H1 (cell line): ENCODE data around the gene FAM209A. TPM values are rescaled to one million over a fixed set of nuclear protein-coding genes. Genes with fewer than 3 reads are reported as not detected.

Experiments used
- CTCF ChIA-PET: fragments of 300-600 bp; sonication (Branson Sonifier 250); formaldehyde crosslinking; loops from one replicate; lab custom pipeline; 2021; ENCODE audit not compliant: partially characterized antibody; lab: Charles Lee
- POLR2A ChIA-PET: fragments of 300-600 bp; sonication (Branson Sonifier 250); formaldehyde crosslinking; loops from one replicate; lab custom pipeline; 2021; ENCODE audit warnings: inconsistent platforms; ENCODE audit not compliant: partially characterized antibody; lab: Charles Lee
- DNase-seq, 2 experiments: peaks; one replicate each; pipeline versions ENCODE4 v3.0.0 to v3.0.0-alpha.2; 2010 to 2022; ENCODE audit warnings: low spot score in 2 of 2, low read depth in 1 of 2, mixed read lengths in 1 of 2
- FAIRE-seq: peaks from 2 replicates; lab custom pipeline; 2011; peaks lifted over from hg19 to GRCh38; lab: Jason Lieb, UNC
- H2AFZ ChIP-seq: 2 replicates; pipeline ENCODE4 v1.8.1; 2012; ENCODE audit warnings: low read length, inconsistent platforms
- H2AK5ac ChIP-seq: 2 replicates; pipeline ENCODE4 v1.6.1; 2013; ENCODE audit warnings: low read depth, low read length
- H2BK120ac ChIP-seq: replicated peaks from 2 replicates; pipeline ENCODE3; 2013; ENCODE audit warnings: low read depth, low read length, inconsistent platforms
- H2BK12ac ChIP-seq: 2 replicates; pipeline ENCODE4 v1.6.1; 2013; ENCODE audit warnings: low read depth, low read length
- H2BK15ac ChIP-seq: 2 replicates; pipeline ENCODE4 v1.6.1; 2013; ENCODE audit warnings: low read length
- H2BK20ac ChIP-seq: 2 replicates; pipeline ENCODE4 v1.6.1; 2013; ENCODE audit warnings: low read length
- H2BK5ac ChIP-seq: 2 replicates; pipeline ENCODE4 v1.6.1; 2013; ENCODE audit warnings: low read depth, low read length
- H3K14ac ChIP-seq: 2 replicates; pipeline ENCODE4 v1.6.1; 2013; ENCODE audit warnings: inconsistent platforms; ENCODE audit not compliant: insufficient read length
- H3K18ac ChIP-seq: 2 replicates; pipeline ENCODE4 v1.6.1; 2013; ENCODE audit warnings: low read length; ENCODE audit errors: extremely low read depth
- H3K23ac ChIP-seq: 2 replicates; pipeline ENCODE4 v1.6.1; 2013; ENCODE audit warnings: inconsistent platforms; ENCODE audit not compliant: insufficient read length
- H3K23me2 ChIP-seq: 2 replicates; pipeline ENCODE4 v1.6.1; 2013; ENCODE audit warnings: low read depth, low read length
- H3K27ac ChIP-seq: 2 replicates; pipeline ENCODE4 v1.6.1; 2011; ENCODE audit warnings: low read depth, low read length, inconsistent platforms
- H3K27me3 ChIP-seq, 4 experiments: replicated peaks in 1 of 4; 1 replicate in 1 of 4; 2 replicates in 3 of 4; pipeline versions ENCODE4 v1.6.1 to v1.8.1; 2011 to 2013; ENCODE audit warnings: low read length in 3 of 4, mild to moderate bottlenecking in 3 of 4, inconsistent platforms in 2 of 4, mixed read lengths in 2 of 4, moderate library complexity in 1 of 4; ENCODE audit not compliant: control insufficient read depth in 3 of 4, insufficient read depth in 3 of 4; ENCODE audit errors: extremely low read depth in 1 of 4
- H3K36me3 ChIP-seq, 4 experiments: 2 replicates each; pipeline versions ENCODE4 v1.6.1 to v1.8.1; 2011 to 2013; ENCODE audit warnings: mild to moderate bottlenecking in 4 of 4, low read length in 3 of 4, moderate library complexity in 2 of 4, control low read depth in 1 of 4, inconsistent platforms in 1 of 4; ENCODE audit not compliant: insufficient read depth in 4 of 4, control insufficient read depth in 2 of 4
- H3K4ac ChIP-seq: replicated peaks from 2 replicates; pipeline ENCODE3; 2013; ENCODE audit warnings: low read length, low read depth, mixed read lengths, inconsistent platforms; ENCODE audit not compliant: insufficient read length
- H3K4me1 ChIP-seq, 4 experiments: replicated peaks in 1 of 4; 1 replicate in 1 of 4; 2 replicates in 3 of 4; pipeline versions ENCODE4 v1.6.1 to v1.8.1; 2011 to 2013; ENCODE audit warnings: low read length in 3 of 4, inconsistent platforms in 2 of 4, mixed read lengths in 1 of 4; ENCODE audit not compliant: insufficient read depth in 4 of 4, control insufficient read depth in 3 of 4
- H3K4me2 ChIP-seq, 2 experiments: 2 replicates each; pipeline versions ENCODE4 v1.6.1 to v1.8.1; 2011 to 2013; ENCODE audit warnings: low read depth in 2 of 2, low read length in 2 of 2, control low read depth in 1 of 2, inconsistent platforms in 1 of 2, mild to moderate bottlenecking in 1 of 2; ENCODE audit not compliant: insufficient read depth in 1 of 2
- H3K4me3 ChIP-seq, 4 experiments: fragments of 200-600, 300-600 bp in 1 of 4; sonication (generic), shearing (Covaris generic), sonication (Bioruptor Twin) in 1 of 4; 2 replicates each; pipeline versions ENCODE4 v1.5.1 to v1.8.1; 2011 to 2016; ENCODE audit warnings: low read length in 4 of 4, low read depth in 3 of 4, control low read depth in 2 of 4, inconsistent platforms in 2 of 4, mild to moderate bottlenecking in 2 of 4, mixed read lengths in 1 of 4, moderate library complexity in 1 of 4; ENCODE audit not compliant: insufficient read depth in 2 of 4; ENCODE audit errors: extremely low read depth in 1 of 4
- H3K56ac ChIP-seq: replicated peaks from 2 replicates; pipeline ENCODE3; 2013; ENCODE audit warnings: low read depth, mild to moderate bottlenecking, mixed read lengths, low read length, inconsistent platforms; ENCODE audit not compliant: insufficient read length
- H3K79me1 ChIP-seq: 2 replicates; pipeline ENCODE4 v1.6.1; 2013; ENCODE audit warnings: low read depth, low read length, control low read depth
- H3K79me2 ChIP-seq, 2 experiments: 2 replicates each; pipeline versions ENCODE4 v1.6.1 to v1.8.1; 2012 to 2013; ENCODE audit warnings: low read length in 2 of 2, mild to moderate bottlenecking in 2 of 2, inconsistent platforms in 1 of 2; ENCODE audit not compliant: insufficient read depth in 2 of 2, control insufficient read depth in 1 of 2
- H3K9ac ChIP-seq, 4 experiments: replicated peaks in 1 of 4; 1 replicate in 1 of 4; 2 replicates in 3 of 4; pipeline versions ENCODE4 v1.6.1 to v1.8.1; 2011 to 2013; ENCODE audit warnings: low read depth in 3 of 4, low read length in 3 of 4, control low read depth in 2 of 4, mild to moderate bottlenecking in 2 of 4, moderate library complexity in 2 of 4, inconsistent platforms in 1 of 4; ENCODE audit errors: extremely low read depth in 1 of 4
- H3K9me3 ChIP-seq, 2 experiments: 2 replicates each; pipeline versions ENCODE4 v1.6.1 to v1.8.1; 2012 to 2013; ENCODE audit warnings: mild to moderate bottlenecking in 2 of 2, moderate library complexity in 2 of 2, control low read depth in 1 of 2, inconsistent platforms in 1 of 2, low read depth in 1 of 2, low read length in 1 of 2, mixed read lengths in 1 of 2; ENCODE audit not compliant: insufficient read depth in 2 of 2
- H4K20me1 ChIP-seq, 2 experiments: replicated peaks in 1 of 2; 2 replicates each; pipeline versions ENCODE3 to v1.8.1; 2011 to 2013; ENCODE audit warnings: inconsistent platforms in 2 of 2, low read length in 2 of 2, mild to moderate bottlenecking in 1 of 2; ENCODE audit not compliant: insufficient read depth in 2 of 2, control insufficient read depth in 1 of 2
- H4K5ac ChIP-seq: 2 replicates; pipeline ENCODE4 v1.6.1; 2013; ENCODE audit warnings: low read length, low read depth, mixed read lengths, inconsistent platforms; ENCODE audit not compliant: insufficient read length
- H4K8ac ChIP-seq: 2 replicates; pipeline ENCODE4 v1.8.0; 2013; ENCODE audit warnings: mild to moderate bottlenecking, moderate library complexity, low read length, inconsistent platforms; ENCODE audit not compliant: insufficient read depth; ENCODE audit errors: extremely low read depth
- H4K91ac ChIP-seq: replicated peaks from 2 replicates; pipeline ENCODE3; 2013; ENCODE audit warnings: low read length, mixed read lengths, inconsistent platforms; ENCODE audit not compliant: insufficient read length
- CREB1 ChIP-seq: IDR thresholded peaks from 2 replicates; pipeline ENCODE4 v1.6.1; 2012; ENCODE audit warnings: inconsistent platforms
- EGR1 ChIP-seq: IDR thresholded peaks from 2 replicates; pipeline ENCODE4 v1.6.1; 2011; ENCODE audit warnings: low read depth, low read length, borderline replicate concordance
- KDM4A ChIP-seq: IDR thresholded peaks from one replicate; pipeline ENCODE4 v1.7.1; 2012; ENCODE audit warnings: low read depth, mild to moderate bottlenecking, moderate library complexity, low read length, inconsistent platforms; ENCODE audit not compliant: severe bottlenecking
- RFX5 ChIP-seq: IDR thresholded peaks from 2 replicates; pipeline ENCODE4 v1.6.1; 2011; ENCODE audit warnings: low read depth, low read length, improper control_type of control experiment, borderline replicate concordance
- SIN3A ChIP-seq, 2 experiments: IDR thresholded peaks in 1 of 2; conservative IDR thresholded peaks in 1 of 2; 2 replicates each; pipeline ENCODE4 v1.6.1; 2011 to 2012; ENCODE audit warnings: low read length in 2 of 2, improper control_type of control experiment in 1 of 2, low read depth in 1 of 2, mild to moderate bottlenecking in 1 of 2
- SIRT6 ChIP-seq: IDR thresholded peaks from one replicate; pipeline ENCODE4 v1.7.1; 2012; ENCODE audit warnings: low read length, inconsistent platforms
- WGBS, 2 experiments: shearing (Covaris generic) in 1 of 2; methylation state at CpG; one replicate each; pipeline versions ENCODE4 v1.1.6 to v1.1.7; 2013 to 2015; ENCODE audit warnings: low lambda C conversion rate in 2 of 2, mixed read lengths in 2 of 2, inconsistent platforms in 1 of 2, low coverage in 1 of 2, missing lambda C conversion rate in 1 of 2; ENCODE audit not compliant: insufficient replicate concordance in 2 of 2, insufficient coverage in 1 of 2, insufficient read length in 1 of 2; ENCODE audit errors: extremely low coverage in 1 of 2, missing lambda C conversion rate in 1 of 2; 5-methylcytosine and 5-hydroxymethylcytosine counted together
- polyA plus RNA-seq, 7 experiments: library from polyadenylated mRNA; depleted of rRNA in 3 of 7; stranded (reverse) in 5 of 7; unstranded in 2 of 7; fragments of >200 nt in 5 of 7; fragments of 200-250 nt in 2 of 7; gene quantifications; 1 replicate in 5 of 7; 2 replicates in 1 of 7; 4 replicates in 1 of 7; pipeline versions ENCODE4 v1.2.1 to v1.2.3, GENCODE V29; 2011 to 2013; ENCODE audit warnings: missing spikeins in 2 of 7, mixed read lengths in 2 of 7
- total RNA-seq: library from RNA; stranded (reverse); fragmentation: NEBNext Ultra II Directional; extraction: Animal tissue kit (Norgen Biotek cat#: 25700); gene quantifications from 2 replicates; pipeline ENCODE4 v1.2.1, GENCODE V29; 2021

FAM209A gene
- total and polyA plus RNA-seq, 2 of the 8 experiments (the other 6 are each of a cell fraction or from before 2014, with no cell fraction given): 0.15 TPM; not detected in 1

DNA sequence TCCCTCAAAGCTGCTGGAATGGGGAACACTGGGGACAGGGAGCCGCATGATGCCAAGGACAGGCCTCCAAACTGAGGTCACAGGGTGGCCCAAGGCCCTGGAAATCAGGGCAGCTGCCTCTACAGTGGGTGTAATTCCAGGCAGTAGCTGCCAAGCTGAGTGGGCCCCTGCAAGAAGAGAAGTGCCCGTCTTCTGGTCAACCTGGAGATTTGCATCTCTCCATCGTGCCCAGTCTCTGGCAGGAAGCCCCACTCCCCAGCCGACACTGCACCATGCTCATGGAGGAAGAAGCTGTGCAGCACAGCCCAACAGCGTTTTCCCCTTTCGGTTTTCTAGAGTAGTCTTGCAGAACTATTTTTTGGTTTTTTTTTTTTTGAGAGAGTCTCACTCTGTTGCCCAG, 2.2 kb upstream of the FAM209A start:
- Histone ChIP-seq H3K4me2 (no peak overlapping the region), H3K9me3 (peaks cover 7 to 21% of the 10 kb centered on the region in 2 experiments; a peak in 2 of 4 replicates), H3K4me1 (no peaks in the 10 kb centered on the region), H3K14ac (no peak overlapping the region), H3K23ac (no peak overlapping the region), H3K27me3 (no peaks in the 10 kb centered on the region), H3K23me2 (no peaks in the 10 kb centered on the region), H4K5ac (no peak overlapping the region), H4K91ac (no peak overlapping the region), H2BK12ac (no peak overlapping the region), H2AK5ac (no peak overlapping the region), H3K56ac (no peak overlapping the region), H3K36me3 (peaks cover 0 to 28% (median 21%) of the 10 kb centered on the region in 4 experiments; a peak in 6 of 8 replicates), H2BK120ac (no peak overlapping the region), H2BK15ac (no peak overlapping the region), H3K9ac (no peak overlapping the region), H3K79me1 (no peaks in the 10 kb centered on the region), H4K20me1 (no peaks in the 10 kb centered on the region), H4K8ac (no peak overlapping the region), H3K79me2 (no peaks in the 10 kb centered on the region), H3K27ac (no peak overlapping the region), H3K4me3 (no peak overlapping the region), H2AFZ (no peak overlapping the region), H2BK20ac (no peak overlapping the region), H3K4ac (no peak overlapping the region), H2BK5ac (no peak overlapping the region), H3K18ac (no peak overlapping the region)
- CTCF ChIA-PET: interaction anchor here (1.3 kb wide), 1 partner anchor 28 kb away, joined by 5 read pairs; no protein-coding TSS in a partner anchor
- 93% methylated on average over 3 of the region's 6 CpGs; no CpG with 5 or more reads in 1 of the 2 experiments for WGBS, 2 experiments
- FAIRE-seq: no peak
- POLR2A ChIA-PET: no interaction called here
- no peak for DNase-seq
- no peak for TF ChIP-seq CREB1
- TF ChIP-seq SIN3A (conservative IDR thresholded peaks at IDR 0.05 in 1 of 2, IDR thresholded peaks at IDR 0.05 in 1 of 2; ENCODE audit: low read depth in 1 of 2, low read length in 2 of 2): no peak
- TF ChIP-seq KDM4A: no peak
- TF ChIP-seq EGR1: no peak
- no peak for TF ChIP-seq SIRT6
- no peak for TF ChIP-seq RFX5
